Stimulated activated CD4-positive, alpha-beta T cell treated with anti-CD3 and anti-CD28 coated beads, Interleukin-4, amount 100 ng/mL, for 48 hours (primary cell): ENCODE measurements around the gene PBRM1.
A peak's percentile ranks its signal among the peaks of the same experiment; 100 is the strongest.

Source experiments
- DNase-seq, 2 donors: peaks; one replicate each; pipeline ENCODE4 v3.0.0-alpha.2; 2020; ENCODE audit warnings: low read depth in 2 of 2

Gene PBRM1

GRCh38 chr3:52670621-52671521 lies 14.8 kb downstream of the PBRM1 start:
- DNase-seq = peak in 1 of 2 donors; percentile 47

- DNase-seq = no peak
Measured at GRCh38 chr3:52663098-52663497, 22.6 kb downstream of the PBRM1 start.

- no peak for DNase-seq
Measured at GRCh38 chr3:52660046-52660445, 25.7 kb downstream of the PBRM1 start.

- DNase-seq = no peak
Measured at GRCh38 chr3:52655895-52656294, 29.8 kb downstream of the PBRM1 start.

- DNase-seq = no peak
Measured at GRCh38 chr3:52651592-52651991, 34.1 kb downstream of the PBRM1 start.

GRCh38 chr3:52650439-52650838 lies 35.3 kb downstream of the PBRM1 start:
- DNase-seq = no peak

- DNase-seq = no peak
Measured at GRCh38 chr3:52649461-52650210, 36.1 kb downstream of the PBRM1 start.

GRCh38 chr3:52645549-52645948 lies 40.2 kb downstream of the PBRM1 start:
- DNase-seq = no peak

- DNase-seq = no peak
Measured at GRCh38 chr3:52636673-52637072, 49.0 kb downstream of the PBRM1 start.

- no peak for DNase-seq
Measured at GRCh38 chr3:52633786-52634185, 51.9 kb downstream of the PBRM1 start.

GRCh38 chr3:52625041-52625440 lies 60.7 kb downstream of the PBRM1 start:
- no peak for DNase-seq

- DNase-seq = no peak
Measured at GRCh38 chr3:52623234-52623792, 62.4 kb downstream of the PBRM1 start.

GRCh38 chr3:52620580-52620979 lies 65.1 kb downstream of the PBRM1 start:
- DNase-seq = no peak

- DNase-seq = no peak
Measured at GRCh38 chr3:52615166-52615565, 70.5 kb downstream of the PBRM1 start.

- DNase-seq = no peak
Measured at GRCh38 chr3:52614689-52615088, 71.0 kb downstream of the PBRM1 start.

GRCh38 chr3:52609316-52609815 lies 76.3 kb downstream of the PBRM1 start:
- no peak for DNase-seq

- DNase-seq = no peak
Measured at GRCh38 chr3:52608337-52608736, 77.4 kb downstream of the PBRM1 start.

- DNase-seq = no peak
Measured at GRCh38 chr3:52606373-52607085, 79.2 kb downstream of the PBRM1 start.

- DNase-seq = no peak
Measured at GRCh38 chr3:52600258-52600657, 85.5 kb downstream of the PBRM1 start.

GRCh38 chr3:52596658-52597265 lies 89.0 kb downstream of the PBRM1 start:
- no peak for DNase-seq

- DNase-seq = no peak
Measured at GRCh38 chr3:52593103-52593502, 92.6 kb downstream of the PBRM1 start.
